Cardiac muscle cell (in vitro differentiated cells and primary cell): Measurements from ENCODE around the gene RPL21. TPM values are rescaled to one million over a fixed set of nuclear protein-coding genes. Genes with fewer than 3 reads are reported as not detected.

Source experiments
- DNase-seq, 2 donors: peaks; one replicate each; pipeline versions ENCODE4 v3.0.0 to v3.0.0-alpha.2; 2010 to 2017; ENCODE audit warnings: low read depth in 1 of 2, low spot score in 1 of 2
- H3K27ac ChIP-seq: fragments of 200-600 bp; sonication (generic); 2 replicates; pipeline ENCODE4 v1.5.1; 2016
- H3K27me3 ChIP-seq: fragments of 200-600 bp; sonication (generic); 2 replicates; pipeline ENCODE4 v1.6.0; 2016; ENCODE audit warnings: control low read depth
- H3K36me3 ChIP-seq: fragments of 200-600 bp; sonication (generic); 2 replicates; pipeline ENCODE4 v1.5.1; 2016; ENCODE audit warnings: control low read depth
- H3K4me1 ChIP-seq: fragments of 200-600 bp; sonication (generic); 2 replicates; pipeline ENCODE4 v1.8.1; 2017; ENCODE audit warnings: low read depth, mild to moderate bottlenecking, mixed run types
- H3K4me3 ChIP-seq: fragments of 200-600 bp; sonication (generic); 2 replicates; pipeline ENCODE4 v1.5.1; 2016; ENCODE audit warnings: mild to moderate bottlenecking
- H3K9me3 ChIP-seq: fragments of 200-600 bp; sonication (generic); 2 replicates; pipeline ENCODE4 v1.5.1; 2017; ENCODE audit warnings: low read depth, mild to moderate bottlenecking, control low read depth
- CTCF ChIP-seq: IDR thresholded peaks from 2 replicates; pipeline ENCODE4 v1.5.1; 2012; ENCODE audit warnings: low read depth, mild to moderate bottlenecking, low read length
- polyA plus RNA-seq: library from polyadenylated mRNA; unstranded; fragments of >200 nt; fragmentation: Nextera tagmentation; extraction: Ambion mirVana; gene quantifications from 2 replicates; pipeline ENCODE4 v1.2.1, GENCODE V29; 2016
- total RNA-seq: library from RNA; depleted of rRNA; stranded (reverse); fragments of >200 nt; gene quantifications from 2 replicates; pipeline ENCODE4 v1.2.3, GENCODE V29; 2016

RPL21 gene
- total and polyA plus RNA-seq, 2 experiments from 2014 or later = 367 to 410 TPM

- no peak for DNase-seq
- TF ChIP-seq CTCF = no peak
Measured at GRCh38 chr13:27259831-27260230, 8.5 kb downstream of the RPL21 start.

GRCh38 chr13:27261396-27261795 is 10.0 kb downstream of the RPL21 start:
- DNase-seq = no peak
- Histone ChIP-seq H3K27ac (no peak overlapping the region), H3K36me3 (peaks cover 24% of the 10 kb centered on the region), H3K9me3 (no peaks in the 10 kb centered on the region), H3K4me1 (no peaks in the 10 kb centered on the region), H3K27me3 (no peaks in the 10 kb centered on the region), H3K4me3 (no peak overlapping the region)
- no peak for TF ChIP-seq CTCF

More at GRCh38 chr13:27259831-27260230, 8.5 kb downstream of the RPL21 start:
- Histone ChIP-seq H3K9me3 (no peaks in the 10 kb centered on the region), H3K4me1 (no peaks in the 10 kb centered on the region), H3K27me3 (no peaks in the 10 kb centered on the region), H3K36me3 (peaks cover 40% of the 10 kb centered on the region), H3K4me3 (no peak overlapping the region), H3K27ac (peak overlapping the region; percentile 42)

GRCh38 chr13:27263438-27263837 is 12.1 kb downstream of the RPL21 start:
- DNase-seq = no peak
- no peak overlapping the region for H3K4me3 ChIP-seq
- H3K27ac ChIP-seq = peak overlapping the region; percentile 17
- TF ChIP-seq CTCF = no peak
- H3K9me3 ChIP-seq = no peaks in the 10 kb centered on the region
- H3K4me1 ChIP-seq = no peaks in the 10 kb centered on the region
- peaks cover 4% of the 10 kb centered on the region for H3K36me3 ChIP-seq
- H3K27me3 ChIP-seq = no peaks in the 10 kb centered on the region

GRCh38 chr13:27264181-27264580 is 12.8 kb downstream of the RPL21 start:
- Histone ChIP-seq H3K36me3 (no peaks in the 10 kb centered on the region), H3K27me3 (no peaks in the 10 kb centered on the region), H3K4me3 (no peak overlapping the region), H3K27ac (peak overlapping the region; percentile 17), H3K9me3 (no peaks in the 10 kb centered on the region), H3K4me1 (no peaks in the 10 kb centered on the region)
- TF ChIP-seq CTCF = no peak
- DNase-seq = peak; percentile 30 to 74

- no peak overlapping the region for H3K27ac ChIP-seq
- H3K9me3 ChIP-seq = no peaks in the 10 kb centered on the region
- no peaks in the 10 kb centered on the region for H3K27me3 ChIP-seq
- TF ChIP-seq CTCF = no peak
- DNase-seq = no peak
- no peaks in the 10 kb centered on the region for H3K36me3 ChIP-seq
- no peaks in the 10 kb centered on the region for H3K4me1 ChIP-seq
- no peak overlapping the region for H3K4me3 ChIP-seq
Measured at GRCh38 chr13:27264648-27265047, 13.3 kb downstream of the RPL21 start.

- no peak overlapping the region for H3K27ac ChIP-seq
- no peaks in the 10 kb centered on the region for H3K4me1 ChIP-seq
- peaks cover 7% of the 10 kb centered on the region for H3K27me3 ChIP-seq
- no peak overlapping the region for H3K4me3 ChIP-seq
- TF ChIP-seq CTCF = no peak
- no peaks in the 10 kb centered on the region for H3K36me3 ChIP-seq
- H3K9me3 ChIP-seq = no peaks in the 10 kb centered on the region
- DNase-seq = peak in 1 of 2 donors; percentile 86
Measured at GRCh38 chr13:27266917-27267316, 15.6 kb downstream of the RPL21 start.
